ENCODE data around the gene TRPC3. TPM values are rescaled to one million over a fixed set of nuclear protein-coding genes. Genes with fewer than 3 reads are reported as not detected.

The TRPC3 gene
- 0.07 TPM in 1 of 2 replicates, not detected in the other for total RNA-seq

DNA sequence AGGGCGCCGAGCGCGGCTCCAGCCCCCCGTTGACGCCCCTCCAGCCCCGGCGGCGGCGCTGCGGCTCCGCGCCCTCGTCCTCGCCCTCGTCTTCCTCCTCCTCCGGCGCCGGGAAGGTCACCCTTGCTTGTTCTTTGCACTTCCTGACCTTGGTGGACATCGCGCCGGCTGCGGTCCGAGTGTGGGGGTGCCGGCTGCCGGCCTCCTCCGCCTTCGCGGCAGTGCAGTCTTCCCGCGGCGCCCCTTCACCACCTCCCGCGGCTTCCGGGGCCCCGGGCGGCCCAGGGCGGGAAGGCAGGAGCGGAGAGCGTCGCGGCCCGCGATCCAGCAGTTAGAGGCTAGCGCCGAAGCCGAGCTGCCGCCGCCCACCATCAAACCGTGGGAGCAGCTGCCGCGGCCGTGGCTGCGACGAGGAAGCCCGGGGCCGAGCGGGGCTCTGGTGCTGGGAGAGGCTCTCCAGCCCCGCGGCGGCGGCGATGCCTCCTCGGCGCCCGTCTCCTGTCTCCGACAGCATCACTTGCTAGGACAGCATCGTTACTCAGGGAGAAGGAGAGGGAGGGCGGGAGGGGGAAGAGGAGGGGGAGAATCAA lies at the start of gene TRPC3:
Gene TRPC3, minus strand, starts transcription at position 540 of the 590 bp plus-strand sequence. Its CDS starts 380 bp downstream, at position 160.

GRCh38 chr4:121869841-121870822 lies 81.7 kb downstream of the TRPC3 start, which contains the start of gene BBS7:
TSS of gene BBS7 (minus strand) at chr4:121870474. CDS start at chr4:121870313, 161 bp downstream.

Other genes with a start within 250 kb of the TRPC3 start
- 0.35 TPM in 1 of 2 replicates, not detected in the other for gene SMIM43, start 186.9 kb downstream of the TRPC3 start, total RNA-seq
- 33.2 and 51.2 TPM in 2 replicates for gene EXOSC9, start 150.7 kb downstream of the TRPC3 start, total RNA-seq
- 68.5 and 69.9 TPM in 2 replicates for gene CCNA2, start 128.2 kb downstream of the TRPC3 start, total RNA-seq
- 14.9 and 18.9 TPM in 2 replicates for gene BBS7, start 81.6 kb downstream of the TRPC3 start, total RNA-seq
- 13.9 and 20.0 TPM in 2 replicates for gene BLTP1, start 200.3 kb upstream of the TRPC3 start, total RNA-seq